CD4-positive, alpha-beta T cell treated with Interleukin-6 for 4 hours (primary cell): ENCODE data around the gene DNAH10.

Experiments used
- DNase-seq: peaks from one replicate; pipeline ENCODE4 v3.0.0-alpha.2; 2020; ENCODE audit warnings: mixed read lengths

DNAH10 gene

GRCh38 chr12:123950476-123951349 is 188.6 kb downstream of the DNAH10 start:
- no peak for DNase-seq

DNA sequence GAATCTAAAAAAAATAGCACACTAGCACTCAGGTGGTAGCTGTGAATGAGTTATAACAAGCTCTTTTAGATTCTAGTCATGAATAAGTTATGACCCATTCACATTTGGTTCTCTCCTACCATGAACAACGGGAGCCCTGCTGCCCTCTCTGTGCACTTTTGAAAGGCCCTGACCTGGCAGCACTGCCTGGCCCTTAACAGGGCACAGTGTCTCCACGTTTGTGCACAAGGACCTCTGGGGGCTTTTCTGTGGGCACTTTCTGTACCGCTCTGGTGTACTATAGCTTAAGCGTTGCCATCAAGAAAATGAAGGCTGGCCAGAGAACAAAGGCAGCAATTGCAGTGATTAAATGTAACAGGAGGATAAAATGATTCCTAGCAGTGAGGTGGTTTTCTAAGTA is 189.4 kb downstream of the DNAH10 start:
- DNase-seq, result no peak

DNA sequence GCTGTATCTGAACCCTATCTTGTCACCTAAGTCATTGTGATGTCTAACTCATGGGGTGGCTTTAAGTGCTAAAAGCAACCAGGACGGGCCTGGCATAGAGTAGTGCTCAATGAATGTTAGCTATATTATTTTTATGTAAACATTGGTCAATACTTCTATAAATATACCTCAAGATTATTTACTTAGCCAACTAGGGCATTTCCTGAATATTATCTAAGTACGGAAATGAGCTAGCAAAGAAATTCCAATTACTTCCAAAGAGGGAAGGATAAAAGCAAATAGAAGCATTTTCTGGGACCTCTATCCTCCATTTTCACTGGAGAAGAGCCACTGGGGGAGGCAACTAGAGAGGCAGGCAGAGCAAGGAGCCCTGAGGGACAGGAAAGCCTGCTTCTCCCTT is 189.9 kb downstream of the DNAH10 start:
- DNase-seq, result no peak

DNA sequence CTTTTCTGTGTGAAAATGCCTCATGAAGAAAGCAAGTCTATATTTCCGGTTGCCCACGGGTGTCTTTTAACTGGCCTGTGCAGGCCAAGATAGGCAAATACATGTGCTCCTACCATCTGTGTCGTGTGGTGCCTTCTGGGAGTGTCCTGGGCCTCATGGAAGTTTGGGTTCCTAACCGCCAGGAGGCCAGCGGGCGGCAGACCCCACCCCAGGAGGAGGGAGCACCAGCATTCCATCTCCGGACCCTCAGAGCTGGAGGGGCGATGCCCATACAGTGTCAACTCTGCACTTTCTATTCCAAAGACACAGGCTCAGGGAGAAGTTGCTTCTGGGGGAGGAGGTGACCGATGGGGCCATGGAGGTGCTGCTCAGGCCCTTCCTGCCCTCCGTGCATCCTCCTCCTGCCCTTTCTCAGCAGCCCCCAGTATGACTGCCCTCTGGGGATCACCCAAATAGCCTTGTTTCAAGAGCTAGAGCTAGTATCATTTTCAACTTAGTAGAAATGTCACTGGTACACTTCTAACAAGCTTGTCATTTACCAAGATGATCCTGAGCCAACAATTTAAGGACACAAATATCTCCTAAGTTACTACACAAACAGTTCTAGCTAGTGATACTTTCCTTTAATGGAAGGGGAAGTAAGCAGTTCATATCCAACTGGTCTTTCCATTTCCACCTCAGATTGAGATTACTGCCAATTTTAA is 192.7 kb downstream of the DNAH10 start:
- no peak for DNase-seq

DNA sequence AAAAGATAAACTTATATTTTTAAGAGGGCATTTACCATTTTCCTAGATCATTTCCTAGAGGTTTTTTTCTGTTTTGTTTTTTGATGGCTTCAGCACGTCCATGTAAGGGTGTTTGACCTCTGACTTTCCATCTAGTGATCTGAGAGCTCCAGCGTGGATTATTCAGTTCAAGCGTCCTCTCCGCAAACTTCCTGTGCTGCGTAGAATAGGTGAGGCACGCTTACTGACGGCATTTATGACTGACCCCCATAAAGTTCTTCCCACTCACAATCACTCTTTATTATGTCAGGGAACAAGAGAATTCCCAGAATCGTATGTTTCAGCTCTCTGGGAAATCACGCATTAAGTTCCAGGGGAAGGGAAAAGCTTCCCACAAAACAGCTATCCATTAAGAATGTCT is 194.1 kb downstream of the DNAH10 start:
- no peak for DNase-seq

DNA sequence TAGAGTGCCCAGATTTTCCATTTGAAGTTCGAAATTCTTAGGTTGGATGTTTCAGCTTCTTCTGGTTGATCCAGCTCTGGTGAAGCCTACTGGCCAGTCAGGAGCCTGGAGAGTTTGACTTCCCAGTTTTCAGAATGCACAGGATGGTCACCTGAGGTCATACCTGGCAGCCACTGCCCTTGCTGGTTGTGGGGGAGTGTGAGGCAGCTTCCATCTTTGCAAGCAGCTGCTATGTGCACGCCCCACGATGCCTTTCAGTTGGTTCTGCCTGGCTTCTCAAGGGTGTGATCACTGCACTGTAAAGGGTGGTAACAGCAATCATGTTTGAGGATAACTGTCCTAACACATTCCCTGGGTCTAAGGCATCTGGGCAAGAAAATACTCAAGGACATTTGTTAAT is 195.1 kb downstream of the DNAH10 start:
- no peak for DNase-seq

DNA sequence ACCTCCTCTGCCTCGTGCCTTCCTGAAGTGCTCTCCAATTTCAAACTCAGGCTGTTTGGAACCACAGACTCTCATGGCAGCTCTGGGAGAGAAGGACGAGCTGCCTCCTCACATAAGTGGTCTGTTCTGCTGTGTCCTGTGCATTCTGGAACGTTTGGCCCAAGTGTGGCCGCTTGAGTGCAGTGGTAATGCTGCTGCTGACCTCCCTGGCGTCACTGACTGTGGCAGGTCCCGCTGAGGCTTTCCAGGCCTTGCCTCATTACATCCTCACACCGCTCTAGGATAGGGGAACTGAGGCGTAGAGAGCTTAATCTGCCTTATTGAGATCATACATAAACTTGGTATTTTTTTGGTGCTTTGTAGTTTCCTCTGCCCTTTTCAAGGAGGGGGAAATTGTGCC is 196.4 kb downstream of the DNAH10 start:
- DNase-seq, result no peak

DNA sequence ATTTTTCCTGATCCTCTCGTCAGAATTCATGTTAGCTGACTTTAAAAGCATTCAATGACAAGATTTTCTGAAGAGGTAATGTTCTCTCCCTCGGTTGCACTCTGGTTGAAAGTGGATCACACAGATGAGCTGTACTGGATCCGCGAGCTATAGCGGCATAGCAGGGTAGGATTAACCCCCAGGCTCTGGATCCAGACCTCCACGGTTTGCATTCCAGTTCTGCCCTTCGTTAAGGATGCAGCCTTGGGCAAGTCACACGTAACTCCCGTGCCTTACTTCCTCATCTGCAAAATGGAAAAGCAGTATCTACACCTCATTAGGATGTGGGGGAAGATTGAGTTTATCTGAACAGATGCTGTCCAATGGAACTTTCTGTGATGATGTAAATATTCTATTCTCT is 196.8 kb downstream of the DNAH10 start:
- no peak for DNase-seq

DNA sequence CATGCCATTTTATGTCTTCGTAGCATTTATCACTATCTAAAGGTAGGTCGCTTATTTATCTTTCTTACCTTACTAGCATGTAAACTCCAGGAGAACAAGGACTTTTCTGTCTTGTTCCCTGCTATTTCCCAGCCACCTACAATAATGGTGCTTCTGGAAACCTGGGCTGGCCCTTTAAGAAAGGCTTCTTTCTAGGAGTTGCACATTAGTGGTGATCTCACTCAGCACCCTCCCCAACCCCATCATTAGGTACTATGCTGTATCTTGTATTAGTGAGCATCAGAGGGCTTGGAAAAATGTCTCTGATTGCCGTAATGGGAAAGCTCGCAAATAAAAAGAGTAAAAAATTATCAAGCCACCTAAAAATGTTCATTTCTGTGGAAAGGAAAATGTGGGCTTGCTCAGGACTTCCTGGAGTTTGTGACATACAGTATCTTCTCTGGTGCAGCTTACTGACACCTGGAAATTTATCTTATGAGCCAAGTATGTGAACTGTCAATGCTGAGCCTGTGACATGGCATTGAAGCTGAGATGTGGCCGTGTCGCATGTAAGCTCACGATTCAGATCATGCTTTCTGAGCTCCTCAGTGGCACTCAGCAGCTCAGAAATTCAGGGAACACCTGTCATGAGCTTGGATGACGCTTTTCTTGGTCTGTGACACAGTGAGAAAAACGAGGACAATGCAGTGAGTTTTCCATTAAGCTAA is 198.1 kb downstream of the DNAH10 start:
- no peak for DNase-seq

GRCh38 chr12:123960856-123961255 is 198.8 kb downstream of the DNAH10 start:
- DNase-seq, result no peak

DNA sequence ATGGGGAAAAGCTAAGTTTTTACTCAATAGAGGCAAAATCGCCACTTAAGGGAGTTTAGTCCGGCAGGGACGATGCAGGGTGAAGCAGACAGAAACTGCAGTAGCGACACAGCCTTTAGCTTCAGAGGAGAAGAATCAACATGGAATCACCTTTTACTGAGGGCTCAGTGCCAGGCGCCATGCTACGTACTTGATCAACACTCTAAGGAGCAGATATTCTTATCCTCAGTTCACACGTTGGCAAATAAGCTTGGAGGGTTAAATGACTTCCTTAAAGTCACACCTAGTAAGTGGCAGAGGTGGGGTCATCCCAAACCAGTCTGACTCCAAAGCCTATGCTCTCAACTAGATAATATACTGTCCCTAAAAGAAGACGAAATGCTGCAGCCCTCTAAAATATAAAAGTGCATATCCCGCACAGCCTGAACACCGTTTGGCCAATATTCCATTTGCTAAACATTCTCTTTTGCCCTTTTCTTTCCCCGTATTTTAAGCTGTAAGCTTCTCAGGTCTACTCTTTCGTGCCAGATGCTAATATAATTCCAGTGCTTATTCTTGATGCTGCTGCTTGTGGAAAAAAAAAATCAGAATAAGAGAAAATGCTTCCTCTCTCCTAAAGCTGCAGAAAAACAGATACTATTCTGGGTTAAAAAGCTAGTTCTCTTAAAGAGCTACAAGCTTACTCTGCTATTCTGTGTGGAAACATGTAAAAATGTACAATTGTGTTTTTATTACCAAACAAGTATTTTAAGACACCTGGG is 199.7 kb downstream of the DNAH10 start:
- DNase-seq, result no peak

DNA sequence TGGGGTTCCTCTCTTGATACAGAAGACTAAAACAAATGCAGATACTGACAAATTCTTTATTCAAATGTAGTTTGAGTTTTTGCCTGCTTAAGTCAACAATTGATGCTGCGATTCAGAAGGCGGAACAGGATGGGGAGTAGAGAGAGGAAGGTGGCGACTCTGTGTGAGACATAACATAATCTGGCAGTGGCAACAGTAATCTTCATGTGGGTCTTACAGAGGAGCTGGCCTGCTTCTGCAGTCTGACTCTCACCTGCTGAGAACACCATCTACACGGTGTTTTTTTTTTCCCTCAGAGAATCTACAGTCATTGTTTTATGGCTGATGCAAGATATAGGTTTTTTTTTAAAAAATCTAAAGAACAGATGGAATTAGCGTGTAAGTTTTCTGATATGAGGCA is 200.4 kb downstream of the DNAH10 start:
- no peak for DNase-seq

GRCh38 chr12:123963821-123964220 is 201.7 kb downstream of the DNAH10 start:
- no peak for DNase-seq

- no peak for DNase-seq
These were observed 203.3 kb downstream of the DNAH10 start for GRCh38 chr12:123965382-123965781.

DNA sequence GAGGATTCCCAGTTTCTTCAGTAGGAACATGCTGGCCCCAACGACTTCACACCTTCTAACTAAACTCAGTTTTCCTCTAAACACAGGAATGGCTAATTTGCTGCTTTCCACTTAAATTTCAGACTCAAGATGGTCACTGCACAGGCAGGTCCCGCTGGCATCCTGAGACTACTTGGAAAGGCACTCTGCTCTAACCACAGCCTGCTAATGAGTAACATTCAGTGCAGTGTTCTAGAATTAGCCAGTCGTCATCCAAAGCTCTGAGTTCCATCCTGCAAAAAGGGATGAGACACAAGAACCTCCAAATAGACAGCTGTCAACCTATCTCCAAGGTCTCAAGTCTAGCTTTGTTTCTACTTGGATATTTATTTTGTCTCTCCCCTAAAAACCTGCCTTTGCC is 204.5 kb downstream of the DNAH10 start:
- DNase-seq, result no peak

DNA sequence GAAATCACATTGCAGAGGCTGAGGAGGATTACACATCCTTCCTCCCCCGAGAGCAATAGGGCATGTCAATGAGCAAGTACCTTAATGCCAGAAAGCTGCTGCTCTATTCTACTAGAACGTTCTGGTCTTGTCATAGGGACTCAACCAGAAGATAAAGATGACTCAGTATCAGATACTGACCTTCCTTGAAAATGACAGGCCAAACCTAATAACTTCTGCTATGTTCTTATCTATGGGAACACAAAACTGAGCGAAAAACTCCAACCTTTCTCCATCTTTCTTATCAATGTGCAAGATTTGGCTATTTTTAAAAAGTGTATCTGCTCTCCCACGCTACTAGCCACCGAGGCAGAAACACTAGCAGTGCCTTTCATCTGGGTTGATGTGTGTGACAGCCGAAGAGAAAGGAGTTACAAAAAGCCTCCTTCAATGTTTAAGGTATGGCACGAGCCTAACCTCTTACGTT is 205.1 kb downstream of the DNAH10 start:
- DNase-seq, result no peak

DNA sequence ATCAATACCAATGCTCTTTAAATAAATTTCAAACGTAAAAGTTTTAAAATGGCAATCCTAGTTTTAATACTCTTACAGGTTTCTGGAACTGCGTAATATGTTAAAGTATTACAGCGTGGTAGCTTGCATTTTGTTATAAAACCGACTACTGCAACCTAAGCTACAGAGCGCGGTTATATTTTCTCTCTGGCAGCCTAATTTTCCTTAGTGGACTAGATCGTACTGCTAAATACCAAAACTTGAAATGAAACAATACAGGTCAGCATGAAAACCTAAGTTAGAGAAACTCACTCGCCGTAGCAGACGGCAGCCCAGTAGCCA is 209.3 kb downstream of the DNAH10 start:
- DNase-seq, result no peak

GRCh38 chr12:123971770-123972456 is 209.8 kb downstream of the DNAH10 start:
- peak; percentile 51 for DNase-seq

DNA sequence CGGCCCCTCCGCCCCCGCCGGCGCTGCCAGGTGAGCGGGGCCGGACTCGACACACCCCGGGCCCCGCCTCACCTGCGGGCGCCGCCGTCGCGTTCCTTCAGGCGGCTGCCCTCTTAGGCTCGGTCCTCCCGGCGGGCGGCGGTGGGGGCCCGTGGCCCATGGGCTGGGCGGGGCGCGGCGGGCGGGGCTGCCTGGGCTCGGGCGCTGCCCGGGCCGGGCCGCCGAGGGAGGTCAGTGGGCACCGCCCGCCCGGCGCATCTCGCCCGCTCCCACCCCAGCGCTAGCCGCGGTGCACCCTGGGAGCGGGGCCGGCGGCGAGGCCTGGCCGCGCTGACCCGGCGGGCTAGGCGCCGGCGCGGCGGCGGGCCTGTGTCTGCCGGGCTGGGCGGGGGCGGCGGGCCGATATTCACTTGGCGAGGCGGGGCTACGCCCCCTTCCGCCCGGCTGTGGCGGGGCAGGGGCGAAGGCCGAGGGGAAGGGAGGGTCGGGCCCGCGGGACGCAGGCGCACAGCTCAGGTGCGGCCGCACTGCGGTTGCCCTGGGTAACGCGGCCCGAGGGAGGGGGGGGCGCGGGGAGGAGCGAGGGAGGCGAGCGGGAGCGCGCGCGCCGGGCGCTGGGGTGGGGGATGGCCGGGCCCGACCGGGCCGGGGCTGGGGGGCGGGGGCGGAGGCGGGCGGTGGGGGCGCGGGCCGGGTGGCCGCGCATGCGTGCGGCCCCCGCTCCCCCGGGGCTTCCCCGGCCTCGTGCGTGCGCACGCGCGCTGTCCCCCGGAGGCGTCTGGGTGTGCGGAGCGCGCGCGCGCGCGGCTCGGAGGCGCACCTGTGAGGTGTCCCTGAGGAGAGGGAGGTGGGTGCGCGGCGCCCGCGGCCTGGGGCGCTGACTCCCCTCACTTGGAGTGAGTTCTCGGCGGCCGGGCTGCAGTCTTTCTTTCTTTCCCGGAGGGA is 210.6 kb downstream of the DNAH10 start, which contains the start of the genes CCDC92 and ZNF664:
CCDC92 (minus strand) TSS at position 375 of the 945 bp plus-strand sequence. CDS start 28,526 bp downstream, outside the sequence.
ZNF664 (plus strand) TSS at position 759 of the 945 bp plus-strand sequence. CDS start 38,930 bp downstream, outside the sequence.
- DNase-seq, result peak; percentile 97

- peak; percentile 35 for DNase-seq
These were observed 211.6 kb downstream of the DNAH10 start for GRCh38 chr12:123973552-123974341.
